DMS79 (cell line): Measurements from ENCODE around the gene POC1A.

Experiments used
- DNase-seq: peaks from one replicate; lab custom pipeline; 2025; lab: John Stamatoyannopoulos, UW

POC1A gene

GRCh38 chr3:52150860-52151259 is 3.4 kb downstream of the POC1A start:
- no peak for DNase-seq

- no peak for DNase-seq
Measured at GRCh38 chr3:52150357-52150756, 3.9 kb downstream of the POC1A start.

- no peak for DNase-seq
Measured at GRCh38 chr3:52149726-52150125, 4.5 kb downstream of the POC1A start.

- DNase-seq, result no peak
Measured at GRCh38 chr3:52149021-52149420, 5.2 kb downstream of the POC1A start.

GRCh38 chr3:52147804-52148203 is 6.4 kb downstream of the POC1A start:
- no peak for DNase-seq

- no peak for DNase-seq
Measured at GRCh38 chr3:52146811-52147210, 7.4 kb downstream of the POC1A start.

GRCh38 chr3:52146189-52146588 is 8.0 kb downstream of the POC1A start:
- DNase-seq, result no peak

- no peak for DNase-seq
Measured at GRCh38 chr3:52145736-52146110, 8.5 kb downstream of the POC1A start.

GRCh38 chr3:52144796-52145735 is 9.2 kb downstream of the POC1A start:
- no peak for DNase-seq

- peak; percentile 15 for DNase-seq
Measured at GRCh38 chr3:52144034-52144795, 10.0 kb downstream of the POC1A start.

GRCh38 chr3:52143616-52144015 is 10.6 kb downstream of the POC1A start:
- DNase-seq, result no peak

- DNase-seq, result no peak
Measured at GRCh38 chr3:52143156-52143555, 11.1 kb downstream of the POC1A start.

GRCh38 chr3:52141751-52142150 is 12.5 kb downstream of the POC1A start:
- no peak for DNase-seq

GRCh38 chr3:52140769-52141168 is 13.5 kb downstream of the POC1A start:
- DNase-seq, result no peak

- DNase-seq, result no peak
Measured at GRCh38 chr3:52140000-52140399, 14.2 kb downstream of the POC1A start.

- DNase-seq, result no peak
Measured at GRCh38 chr3:52137311-52137710, 16.9 kb downstream of the POC1A start.

- no peak for DNase-seq
Measured at GRCh38 chr3:52136513-52136912, 17.7 kb downstream of the POC1A start.

- DNase-seq, result no peak
Measured at GRCh38 chr3:52135332-52135731, 18.9 kb downstream of the POC1A start.

GRCh38 chr3:52134761-52135160 is 19.5 kb downstream of the POC1A start:
- no peak for DNase-seq

- no peak for DNase-seq
Measured at GRCh38 chr3:52132930-52133329, 21.3 kb downstream of the POC1A start.

GRCh38 chr3:52132041-52132440 is 22.2 kb downstream of the POC1A start:
- DNase-seq, result no peak

GRCh38 chr3:52130966-52131622 is 23.1 kb downstream of the POC1A start:
- no peak for DNase-seq
